DMS153 (cell line): Measurements from ENCODE around the gene KRT80.

Source experiments
- DNase-seq: peaks from one replicate; lab custom pipeline; 2025; lab: John Stamatoyannopoulos, UW

The KRT80 gene

GRCh38 chr12:52152905-52153317 lies 38.9 kb downstream of the KRT80 start:
- no peak for DNase-seq

- no peak for DNase-seq
Measured at GRCh38 chr12:52151837-52152783, 39.7 kb downstream of the KRT80 start.

GRCh38 chr12:52151153-52151836 lies 40.5 kb downstream of the KRT80 start:
- DNase-seq = no peak

DNA sequence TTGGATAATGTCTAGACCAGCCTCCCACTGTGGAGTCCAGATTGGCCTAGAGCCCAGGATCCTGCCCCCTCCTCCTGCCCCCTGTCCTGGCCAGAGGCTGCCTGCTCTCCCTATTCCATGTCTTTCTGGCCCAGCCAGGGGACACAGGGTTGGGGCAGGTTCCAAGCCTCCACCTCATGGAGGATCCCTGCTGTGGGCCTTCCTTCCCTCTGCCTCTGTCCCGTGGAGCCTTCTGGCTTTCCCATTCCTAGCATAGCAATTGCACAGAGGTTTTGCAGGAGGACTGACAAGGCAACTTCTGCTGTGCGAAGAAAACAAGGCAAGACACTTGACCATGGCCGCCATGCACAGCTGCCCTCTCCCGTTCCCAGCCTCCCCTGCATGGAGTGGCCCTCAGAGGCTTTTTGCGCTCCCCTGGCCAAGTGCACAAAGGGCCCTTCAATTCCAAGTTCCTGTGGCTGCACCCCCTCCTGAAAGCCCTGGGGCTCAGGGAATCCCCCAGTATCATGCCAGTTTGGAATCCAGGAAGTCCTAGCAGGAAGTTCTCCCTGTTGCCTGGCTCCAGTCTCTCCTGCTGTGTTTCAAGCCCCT lies 42.1 kb downstream of the KRT80 start:
- no peak for DNase-seq

DNA sequence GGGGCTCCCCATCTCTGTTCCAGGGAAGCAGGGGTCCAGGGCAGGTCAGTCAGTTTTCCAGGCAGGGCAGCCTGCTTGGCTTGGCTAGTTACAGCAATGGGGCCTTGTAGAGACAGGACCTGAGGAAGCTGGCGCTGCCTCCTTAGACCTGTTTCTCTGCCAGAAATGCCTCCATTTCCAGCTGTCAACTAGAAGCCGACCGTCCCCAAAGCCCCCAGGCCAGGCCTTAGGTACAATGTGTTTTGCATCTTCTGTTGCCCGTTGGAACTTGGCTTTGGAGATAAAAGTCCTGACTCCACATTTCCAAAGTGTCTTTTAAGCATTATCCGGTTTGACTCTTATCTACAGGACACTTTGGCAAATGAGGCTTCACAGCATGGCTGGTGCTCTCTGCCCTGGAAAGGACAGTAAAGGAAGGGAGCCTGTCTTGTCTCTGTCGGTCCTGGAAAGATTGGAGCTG lies 42.6 kb downstream of the KRT80 start:
- DNase-seq = no peak

GRCh38 chr12:52148464-52149181 lies 43.2 kb downstream of the KRT80 start:
- DNase-seq = peak; percentile 11

DNA sequence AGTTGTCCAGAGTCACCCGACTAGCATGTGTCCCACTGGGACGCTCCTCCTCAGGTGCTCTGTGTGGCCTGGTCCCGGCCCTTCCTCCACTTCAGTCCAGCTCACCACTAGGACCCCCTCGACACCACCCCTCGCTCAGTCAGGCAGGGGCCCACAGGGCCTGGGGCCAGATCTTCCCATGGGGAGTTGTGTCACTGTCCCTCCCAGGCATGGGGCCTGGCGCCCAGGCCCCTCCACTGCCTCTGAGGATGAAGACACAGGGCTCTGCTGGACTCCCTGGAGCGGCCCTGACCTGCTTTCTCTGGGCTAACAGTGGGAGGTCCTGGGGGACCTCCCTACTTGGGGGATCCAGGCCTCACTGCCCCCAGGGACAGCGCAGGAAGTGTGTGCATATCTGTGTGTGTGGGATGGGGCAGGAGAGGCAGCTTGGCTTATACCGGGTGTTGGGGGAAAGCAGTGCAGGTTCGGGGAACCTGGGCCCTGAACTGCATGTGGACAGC lies 43.8 kb downstream of the KRT80 start:
- no peak for DNase-seq

- no peak for DNase-seq
Measured at GRCh38 chr12:52147367-52147963, 44.3 kb downstream of the KRT80 start.

DNA sequence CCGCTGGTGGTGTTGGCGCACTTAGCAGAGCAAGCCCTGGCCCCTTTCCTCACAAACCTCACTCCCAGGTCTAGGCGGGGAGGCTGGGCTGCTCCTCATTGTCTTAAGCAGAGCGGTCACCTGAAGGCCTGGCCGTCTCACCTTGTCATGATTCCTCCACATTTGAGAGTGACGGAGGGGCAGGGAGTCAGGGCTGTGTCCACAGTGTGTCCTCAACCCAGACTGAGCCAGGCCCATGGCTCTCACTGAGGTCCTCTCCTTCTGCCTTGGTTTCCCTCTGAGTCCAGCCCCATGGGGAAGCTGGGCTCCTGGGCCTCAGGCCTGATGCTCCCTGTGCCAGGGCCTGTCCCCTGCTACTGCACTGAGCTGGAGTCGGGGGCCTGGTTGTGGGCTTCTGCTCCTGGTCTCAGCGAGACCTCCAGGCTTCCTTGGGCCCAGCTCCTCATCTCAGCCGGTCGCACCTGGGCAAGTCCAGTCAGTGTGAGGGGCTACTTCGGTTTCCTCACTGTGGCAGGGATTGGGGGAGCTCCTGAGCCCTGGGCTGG lies 44.9 kb downstream of the KRT80 start:
- DNase-seq = no peak

GRCh38 chr12:52146089-52146821 lies 45.6 kb downstream of the KRT80 start:
- no peak for DNase-seq

- DNase-seq = no peak
Measured at GRCh38 chr12:52145228-52146088, 46.4 kb downstream of the KRT80 start.

DNA sequence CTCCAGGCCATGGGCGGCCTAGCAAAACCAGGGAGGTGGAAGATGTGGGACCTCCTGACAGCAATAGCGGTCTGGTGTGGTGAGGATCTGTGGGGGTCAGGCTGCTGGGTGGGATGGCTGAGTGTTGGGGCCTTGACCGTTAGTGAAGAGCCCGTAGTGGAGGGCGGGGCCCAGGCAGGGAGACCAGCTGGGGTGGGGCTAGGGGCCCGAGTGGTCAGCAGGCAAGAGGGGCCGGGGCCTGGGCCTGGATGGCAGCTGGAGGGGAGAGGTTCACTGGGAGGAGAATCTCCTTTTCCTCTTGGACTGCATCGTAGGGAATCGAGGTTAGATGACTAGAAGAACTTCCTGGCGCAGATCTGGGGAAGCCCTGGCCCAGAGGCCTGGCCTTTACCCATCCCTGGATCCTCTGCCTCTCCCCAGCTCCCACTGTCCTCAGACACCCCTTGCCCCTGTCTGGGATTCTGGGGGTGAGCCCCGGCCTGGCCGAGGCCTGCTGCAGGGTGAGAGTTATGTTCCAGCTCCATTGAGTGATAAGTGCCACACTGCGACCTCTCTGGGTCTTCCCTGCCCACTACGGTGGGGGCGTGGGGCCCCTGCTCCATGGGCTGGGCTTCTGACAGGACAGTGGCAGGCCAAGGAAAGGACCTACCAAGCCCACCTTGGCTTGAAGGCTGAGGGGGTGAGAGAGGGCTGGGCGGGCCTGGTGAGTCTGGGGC lies 47.1 kb downstream of the KRT80 start:
- no peak for DNase-seq

DNA sequence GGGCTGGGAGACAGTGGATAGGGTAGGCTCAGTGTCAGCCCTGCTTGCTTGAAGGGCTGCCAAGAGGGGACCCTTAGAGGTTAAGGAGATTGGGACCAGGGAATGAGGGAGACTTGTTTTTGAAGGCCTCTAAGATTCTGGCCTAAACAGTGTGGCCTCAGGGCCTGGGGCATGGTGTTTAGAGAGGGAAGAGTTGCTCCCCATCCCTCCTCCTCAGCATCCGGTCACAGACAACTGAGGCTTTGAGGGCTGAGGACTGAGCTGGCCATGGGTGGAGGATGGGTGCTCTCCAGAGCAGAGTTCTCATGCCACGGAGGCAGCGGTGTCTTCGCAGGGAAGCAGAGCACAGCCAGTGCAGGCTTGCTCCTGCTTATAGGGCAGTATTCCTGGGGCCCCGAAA lies 49.4 kb downstream of the KRT80 start:
- no peak for DNase-seq

DNA sequence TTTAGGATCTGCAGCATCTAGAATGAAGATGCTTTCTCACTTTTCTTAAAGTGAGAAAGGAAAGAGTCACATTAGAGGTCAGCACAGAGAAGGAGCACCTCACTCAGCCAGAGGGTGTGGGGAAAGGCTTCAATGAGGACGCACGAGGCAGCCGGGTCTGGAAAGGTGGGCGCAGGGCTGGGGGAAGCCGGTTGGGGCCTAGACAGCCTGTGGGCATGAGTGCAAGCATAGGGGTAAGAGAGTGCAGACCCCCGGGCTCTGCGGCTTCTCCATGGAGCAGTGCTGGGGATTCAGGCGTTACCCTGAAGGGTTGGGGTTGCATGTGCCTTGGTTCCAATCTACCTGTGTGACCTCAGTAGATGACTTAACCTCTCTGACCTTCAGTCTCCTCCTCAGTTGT lies 49.9 kb downstream of the KRT80 start:
- no peak for DNase-seq

DNA sequence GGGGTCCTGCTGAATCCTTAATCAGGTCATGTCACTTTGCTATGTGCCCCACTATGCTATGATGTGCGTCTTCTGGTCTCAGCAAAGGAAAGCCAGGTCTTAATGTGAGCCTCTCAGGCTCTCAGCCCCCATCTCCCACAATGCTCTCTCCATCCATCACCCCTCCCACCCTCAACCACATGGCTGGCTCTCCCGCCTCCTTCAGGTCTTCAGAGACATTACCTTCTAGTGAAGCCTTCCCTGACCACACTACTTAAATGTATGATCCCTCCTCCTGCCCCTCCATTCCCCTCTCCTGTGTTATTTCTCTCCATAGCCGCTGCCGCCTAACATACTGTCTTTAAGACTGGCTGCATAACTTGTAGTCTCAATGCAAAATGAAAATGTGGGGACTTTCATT lies 50.5 kb downstream of the KRT80 start:
- no peak for DNase-seq

DNA sequence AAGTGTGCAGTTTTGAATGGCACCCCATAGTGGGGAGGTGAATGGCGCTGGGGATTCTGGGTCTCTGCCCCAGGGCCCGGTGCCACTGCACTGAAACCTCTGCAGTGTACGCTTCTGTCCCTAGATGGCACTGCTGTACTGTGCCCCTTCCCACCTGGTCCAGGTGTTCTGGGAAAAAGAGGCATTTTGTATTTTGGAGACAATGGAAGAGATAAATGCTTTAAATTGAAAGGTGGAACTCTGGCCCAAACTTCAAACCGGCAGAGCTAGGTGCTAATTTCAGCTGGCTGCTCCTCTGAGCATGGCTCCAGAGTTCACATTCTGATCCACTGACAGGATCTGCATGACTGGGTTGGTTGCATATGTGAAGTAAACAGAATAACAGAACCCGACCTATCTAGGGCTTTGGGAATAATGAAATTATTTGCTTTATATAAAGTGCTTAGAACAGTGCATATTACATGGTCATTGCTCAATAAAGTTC lies 52.2 kb downstream of the KRT80 start:
- peak; percentile 9 for DNase-seq

- no peak for DNase-seq
Measured at GRCh38 chr12:52139147-52139546, 52.7 kb downstream of the KRT80 start.

GRCh38 chr12:52137746-52138145 lies 54.1 kb downstream of the KRT80 start:
- no peak for DNase-seq

GRCh38 chr12:52132754-52133161 lies 59.1 kb downstream of the KRT80 start:
- DNase-seq = no peak
